ENCODE results near the gene PTPRA. TPM values are rescaled to one million over a fixed set of nuclear protein-coding genes. Genes with fewer than 3 reads are reported as not detected.

Gene PTPRA
- total and polyA plus RNA-seq, 9 of the 15 experiments (the other 6 are each of a cell fraction or from before 2014, with no cell fraction given), result 3.4 to 80.5 (median 28.0) TPM

- TF ChIP-seq E2F4 (CRISPR knock-in tag; IDR thresholded peaks at IDR 0.05; ENCODE audit: low read depth) (no peak), ZNF23 (CRISPR knock-in tag; IDR thresholded peaks at IDR 0.05) (no peak), TEAD4 (IDR thresholded peaks at IDR 0.05; ENCODE audit: low read length) (no peak), TEAD4 (CRISPR knock-in tag; IDR thresholded peaks at IDR 0.05; ENCODE audit: borderline replicate concordance) (no peak), MTA2 (IDR thresholded peaks at IDR 0.05; ENCODE audit: low read depth) (no peak)
Observed at GRCh38 chr20:2834401-2835110, 38.7 kb upstream of the PTPRA start (continued).

DNA sequence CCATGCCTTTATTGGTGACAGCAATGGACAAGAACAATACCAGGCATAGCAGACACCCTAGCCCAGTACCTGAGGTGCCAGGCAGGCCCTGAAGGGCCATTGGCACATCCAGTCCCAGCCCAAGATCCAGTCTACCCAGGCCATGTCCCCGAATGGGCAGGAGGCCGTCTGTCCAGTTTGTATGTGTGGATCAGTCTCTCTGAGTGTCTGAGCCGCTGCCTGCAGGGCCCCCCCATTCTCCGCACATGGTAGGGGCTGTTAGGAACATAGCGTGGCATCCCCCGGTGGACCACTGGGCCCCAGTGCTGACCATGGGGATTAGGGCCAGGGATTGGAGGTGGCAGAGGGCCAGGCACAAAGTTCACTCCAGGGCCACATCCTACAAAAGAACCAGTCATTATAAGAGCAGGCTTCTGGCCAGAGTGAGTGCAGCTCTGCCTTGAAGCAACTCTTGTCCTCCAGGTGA lies 37.9 kb upstream of the PTPRA start:
- Histone ChIP-seq H3K79me2 (ENCODE audit: control insufficient read depth, insufficient read depth, low read length) (no peaks in the 10 kb centered on the region; the same call in 2 of the 3 replicates), H3K9ac (ENCODE audit: insufficient read depth in 1 of 2, low read depth in 2 of 2, low read length in 2 of 2) (no peak overlapping the region), H3K4me1 (replicated peaks in 1 of 2; ENCODE audit: control insufficient read depth in 2 of 2, insufficient read depth in 2 of 2, low read length in 2 of 2) (peaks cover 4 to 15% of the 10 kb centered on the region in 2 experiments; a peak in 3 of 5 replicates), H3K4me3 (no peak overlapping the region), H4K20me1 (replicated peaks; ENCODE audit: control insufficient read depth, insufficient read depth, low read length) (no peaks in the 10 kb centered on the region), H3K9me1 (ENCODE audit: control insufficient read depth, insufficient read depth, low read length) (no peaks in the 10 kb centered on the region), H3K27me3 (ENCODE audit: control insufficient read depth in 2 of 2, insufficient read depth in 2 of 2, low read length in 2 of 2) (no peaks in the 10 kb centered on the region), H3K36me3 (ENCODE audit: control insufficient read depth, insufficient read depth, low read length) (no peaks in the 10 kb centered on the region), H2AFZ (ENCODE audit: low read depth, low read length) (no peak overlapping the region), H3K27ac (ENCODE audit: extremely low read depth, low read depth, low read length) (no peak overlapping the region), H3K9me3 (replicated peaks; ENCODE audit: control insufficient read depth, insufficient read depth, low read depth, low read length) (no peaks in the 10 kb centered on the region), H3K4me2 (ENCODE audit: insufficient read depth, low read length) (no peak overlapping the region)
- FAIRE-seq (no peak), DNase-seq (ENCODE audit: extremely low read depth in 1 of 4, low spot score in 3 of 4) (peak in 1 of 4 experiments; percentile 1), ATAC-seq (no peak)
- in situ Hi-C loops (cut with MboI) (no loop called here), intact Hi-C loops (cut with micrococcal nuclease) (no loop called here)
- POLR2A ChIA-PET, result no interaction called here
- WGBS (ENCODE audit: insufficient coverage, low coverage, missing lambda C conversion rate), result 33% methylated on average over 5 of the region's 6 CpGs
- BruUV-seq (replicated peaks), result no TSS peak
- CTCF ChIA-PET (ENCODE audit: low intra/inter-chr PET ratio), result no interaction called here
- TF ChIP-seq EHMT2 (IDR thresholded peaks at IDR 0.05) (no peak), ZNF586 (CRISPR knock-in tag; conservative IDR thresholded peaks at IDR 0.05) (no peak), ZNF436 (CRISPR knock-in tag; IDR thresholded peaks at IDR 0.05) (no peak), ZFPM2 (CRISPR knock-in tag; IDR thresholded peaks at IDR 0.05) (no peak), ZNF175 (CRISPR knock-in tag; IDR thresholded peaks at IDR 0.05; ENCODE audit: low read depth) (no peak), ZKSCAN3 (CRISPR knock-in tag; IDR thresholded peaks at IDR 0.05) (no peak), NEUROD1 (IDR thresholded peaks at IDR 0.05; ENCODE audit: borderline replicate concordance, low read depth, low read length, partially characterized antibody) (no peak), RBM15 (IDR thresholded peaks at IDR 0.05; ENCODE audit: insufficient read depth, low read length) (no peak), ATF2 (CRISPR knock-in tag; IDR thresholded peaks at IDR 0.05) (no peak)
- TF ChIP-seq, protein P1, sequence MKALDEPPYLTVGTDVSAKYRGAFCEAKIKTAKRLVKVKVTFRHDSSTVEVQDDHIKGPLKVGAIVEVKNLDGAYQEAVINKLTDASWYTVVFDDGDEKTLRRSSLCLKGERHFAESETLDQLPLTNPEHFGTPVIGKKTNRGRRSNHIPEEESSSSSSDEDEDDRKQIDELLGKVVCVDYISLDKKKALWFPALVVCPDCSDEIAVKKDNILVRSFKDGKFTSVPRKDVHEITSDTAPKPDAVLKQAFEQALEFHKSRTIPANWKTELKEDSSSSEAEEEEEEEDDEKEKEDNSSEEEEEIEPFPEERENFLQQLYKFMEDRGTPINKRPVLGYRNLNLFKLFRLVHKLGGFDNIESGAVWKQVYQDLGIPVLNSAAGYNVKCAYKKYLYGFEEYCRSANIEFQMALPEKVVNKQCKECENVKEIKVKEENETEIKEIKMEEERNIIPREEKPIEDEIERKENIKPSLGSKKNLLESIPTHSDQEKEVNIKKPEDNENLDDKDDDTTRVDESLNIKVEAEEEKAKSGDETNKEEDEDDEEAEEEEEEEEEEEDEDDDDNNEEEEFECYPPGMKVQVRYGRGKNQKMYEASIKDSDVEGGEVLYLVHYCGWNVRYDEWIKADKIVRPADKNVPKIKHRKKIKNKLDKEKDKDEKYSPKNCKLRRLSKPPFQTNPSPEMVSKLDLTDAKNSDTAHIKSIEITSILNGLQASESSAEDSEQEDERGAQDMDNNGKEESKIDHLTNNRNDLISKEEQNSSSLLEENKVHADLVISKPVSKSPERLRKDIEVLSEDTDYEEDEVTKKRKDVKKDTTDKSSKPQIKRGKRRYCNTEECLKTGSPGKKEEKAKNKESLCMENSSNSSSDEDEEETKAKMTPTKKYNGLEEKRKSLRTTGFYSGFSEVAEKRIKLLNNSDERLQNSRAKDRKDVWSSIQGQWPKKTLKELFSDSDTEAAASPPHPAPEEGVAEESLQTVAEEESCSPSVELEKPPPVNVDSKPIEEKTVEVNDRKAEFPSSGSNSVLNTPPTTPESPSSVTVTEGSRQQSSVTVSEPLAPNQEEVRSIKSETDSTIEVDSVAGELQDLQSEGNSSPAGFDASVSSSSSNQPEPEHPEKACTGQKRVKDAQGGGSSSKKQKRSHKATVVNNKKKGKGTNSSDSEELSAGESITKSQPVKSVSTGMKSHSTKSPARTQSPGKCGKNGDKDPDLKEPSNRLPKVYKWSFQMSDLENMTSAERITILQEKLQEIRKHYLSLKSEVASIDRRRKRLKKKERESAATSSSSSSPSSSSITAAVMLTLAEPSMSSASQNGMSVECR (CRISPR knock-in tag; IDR thresholded peaks at IDR 0.05), result no peak

All from K562 (cell line).